PFSK-1 (cell line): ENCODE measurements around the gene RNPEPL1.

Source experiments
- TAF1 ChIP-seq: IDR thresholded peaks from 2 replicates; pipeline ENCODE4 v1.6.1; 2012; ENCODE audit warnings: low read length, control low read depth, borderline replicate concordance; ENCODE audit not compliant: insufficient read depth
- TF ChIP-seq, protein P1 (sequence below), 2 experiments: IDR thresholded peaks; 2 replicates each; pipeline versions ENCODE4 v1.6.1 to v1.8.0; 2011 to 2012; ENCODE audit warnings: low read depth in 2 of 2, low read length in 2 of 2, control low read depth in 1 of 2, inconsistent platforms in 1 of 2, mild to moderate bottlenecking in 1 of 2, moderate library complexity in 1 of 2; ENCODE audit not compliant: insufficient read depth in 1 of 2

DNA sequence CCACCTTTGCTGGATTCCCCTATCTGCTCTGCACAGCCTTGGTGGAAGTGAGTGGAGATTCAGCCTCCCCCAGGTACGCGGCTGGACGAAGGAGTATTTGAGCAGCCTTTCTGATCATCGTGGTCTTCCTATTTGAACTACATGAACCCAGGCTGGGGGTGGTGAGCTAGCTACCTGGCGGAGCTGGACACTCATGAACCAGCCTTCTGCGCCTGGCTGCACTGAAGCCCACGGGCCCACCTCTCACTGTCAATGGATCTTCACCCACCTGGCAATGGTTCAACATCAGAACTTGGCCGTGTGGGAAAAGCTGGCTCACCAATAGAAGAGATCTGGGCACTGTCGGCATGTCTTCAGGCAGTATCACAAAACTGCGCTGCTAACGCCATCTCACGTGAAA, 45.9 kb upstream of the RNPEPL1 start:
- TF ChIP-seq, protein P1, sequence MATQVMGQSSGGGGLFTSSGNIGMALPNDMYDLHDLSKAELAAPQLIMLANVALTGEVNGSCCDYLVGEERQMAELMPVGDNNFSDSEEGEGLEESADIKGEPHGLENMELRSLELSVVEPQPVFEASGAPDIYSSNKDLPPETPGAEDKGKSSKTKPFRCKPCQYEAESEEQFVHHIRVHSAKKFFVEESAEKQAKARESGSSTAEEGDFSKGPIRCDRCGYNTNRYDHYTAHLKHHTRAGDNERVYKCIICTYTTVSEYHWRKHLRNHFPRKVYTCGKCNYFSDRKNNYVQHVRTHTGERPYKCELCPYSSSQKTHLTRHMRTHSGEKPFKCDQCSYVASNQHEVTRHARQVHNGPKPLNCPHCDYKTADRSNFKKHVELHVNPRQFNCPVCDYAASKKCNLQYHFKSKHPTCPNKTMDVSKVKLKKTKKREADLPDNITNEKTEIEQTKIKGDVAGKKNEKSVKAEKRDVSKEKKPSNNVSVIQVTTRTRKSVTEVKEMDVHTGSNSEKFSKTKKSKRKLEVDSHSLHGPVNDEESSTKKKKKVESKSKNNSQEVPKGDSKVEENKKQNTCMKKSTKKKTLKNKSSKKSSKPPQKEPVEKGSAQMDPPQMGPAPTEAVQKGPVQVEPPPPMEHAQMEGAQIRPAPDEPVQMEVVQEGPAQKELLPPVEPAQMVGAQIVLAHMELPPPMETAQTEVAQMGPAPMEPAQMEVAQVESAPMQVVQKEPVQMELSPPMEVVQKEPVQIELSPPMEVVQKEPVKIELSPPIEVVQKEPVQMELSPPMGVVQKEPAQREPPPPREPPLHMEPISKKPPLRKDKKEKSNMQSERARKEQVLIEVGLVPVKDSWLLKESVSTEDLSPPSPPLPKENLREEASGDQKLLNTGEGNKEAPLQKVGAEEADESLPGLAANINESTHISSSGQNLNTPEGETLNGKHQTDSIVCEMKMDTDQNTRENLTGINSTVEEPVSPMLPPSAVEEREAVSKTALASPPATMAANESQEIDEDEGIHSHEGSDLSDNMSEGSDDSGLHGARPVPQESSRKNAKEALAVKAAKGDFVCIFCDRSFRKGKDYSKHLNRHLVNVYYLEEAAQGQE (IDR thresholded peaks at IDR 0.05; ENCODE audit: insufficient read depth in 1 of 2, low read depth in 2 of 2, low read length in 2 of 2): no peak
- no peak for TF ChIP-seq TAF1
